Esophagus muscularis mucosa (tissue), 4 donors: ENCODE results near the gene CRELD1. TPM values are rescaled to one million over a fixed set of nuclear protein-coding genes. Genes with fewer than 3 reads are reported as not detected.

ENCODE experiments used
- DNase-seq: peaks from one replicate; pipeline ENCODE4 v3.0.0-alpha.2; 2017; ENCODE audit errors: extremely low spot score
- H3K27ac ChIP-seq, 4 donors: fragments of 200-600 bp; sonication (generic); replicated peaks in 1 of 4; 1 replicate in 3 of 4; 2 replicates in 1 of 4; pipeline ENCODE4 v1.5.1; 2016 to 2019; ENCODE audit warnings: mild to moderate bottlenecking in 1 of 4
- H3K27me3 ChIP-seq, 4 donors: fragments of 200-600 bp; sonication (generic); one replicate each; pipeline versions ENCODE4 v1.5.1 to v1.6.0; 2016 to 2019
- H3K36me3 ChIP-seq, 4 donors: fragments of 200-600 bp; sonication (generic); one replicate each; pipeline ENCODE4 v1.5.1; 2016 to 2019
- H3K4me1 ChIP-seq, 4 donors: fragments of 200-600 bp; sonication (generic); one replicate each; pipeline ENCODE4 v1.5.1; 2016 to 2019
- H3K4me3 ChIP-seq, 4 donors: fragments of 200-600 bp; sonication (generic); 1 replicate in 2 of 4; 2 replicates in 2 of 4; pipeline ENCODE4 v1.5.1; 2016 to 2019; ENCODE audit warnings: mild to moderate bottlenecking in 4 of 4, moderate library complexity in 1 of 4
- H3K9me3 ChIP-seq, 4 donors: fragments of 200-600 bp; sonication (generic); 1 replicate in 3 of 4; 2 replicates in 1 of 4; pipeline ENCODE4 v1.5.1; 2016 to 2019
- EP300 ChIP-seq: sonication (generic); formaldehyde crosslinking; IDR thresholded peaks from one replicate; pipeline ENCODE4 v1.6.1; 2017; ENCODE audit warnings: antibody characterized with exemption
- POLR2A ChIP-seq: fragments of 450-650 bp; IDR thresholded peaks from one replicate; pipeline ENCODE4 v1.6.1; 2017; ENCODE audit warnings: antibody characterized with exemption, moderate library complexity, mild to moderate bottlenecking, low read depth
- POLR2AphosphoS5 ChIP-seq, 2 donors: sonication (generic); formaldehyde crosslinking; IDR thresholded peaks; one replicate each; pipeline ENCODE4 v1.6.1; 2017; ENCODE audit warnings: antibody characterized with exemption in 2 of 2
- WGBS: methylation state at CpG from one replicate; pipeline ENCODE4 v1.1.5; 2018; 5-methylcytosine and 5-hydroxymethylcytosine counted together
- intact Hi-C: fragments of 100-400 bp; cut with DNase I; formaldehyde crosslinking; loops from one replicate; pipeline ENCODE4 v1.15.1; 2023
- total RNA-seq, 4 donors: library from RNA; depleted of rRNA; stranded (reverse); fragments of >200 nt; gene quantifications; one replicate each; pipeline versions ENCODE4 v1.1.0 to v1.2.1, GENCODE V29; 2016
- TF ChIP-seq, protein P1 (sequence below), 3 experiments: fragments of 200-600 bp in 2 of 3; fragments of 450-650 bp in 1 of 3; sonication (generic) in 2 of 3; IDR thresholded peaks; one replicate each; pipeline ENCODE4 v1.5.1; 2017 to 2019; ENCODE audit warnings: antibody characterized with exemption in 3 of 3, mild to moderate bottlenecking in 2 of 3, moderate library complexity in 1 of 3

Gene CRELD1
- total RNA-seq, 4 donors from 2014 or later: 38.6 to 62.9 (median 52.0) TPM

DNA sequence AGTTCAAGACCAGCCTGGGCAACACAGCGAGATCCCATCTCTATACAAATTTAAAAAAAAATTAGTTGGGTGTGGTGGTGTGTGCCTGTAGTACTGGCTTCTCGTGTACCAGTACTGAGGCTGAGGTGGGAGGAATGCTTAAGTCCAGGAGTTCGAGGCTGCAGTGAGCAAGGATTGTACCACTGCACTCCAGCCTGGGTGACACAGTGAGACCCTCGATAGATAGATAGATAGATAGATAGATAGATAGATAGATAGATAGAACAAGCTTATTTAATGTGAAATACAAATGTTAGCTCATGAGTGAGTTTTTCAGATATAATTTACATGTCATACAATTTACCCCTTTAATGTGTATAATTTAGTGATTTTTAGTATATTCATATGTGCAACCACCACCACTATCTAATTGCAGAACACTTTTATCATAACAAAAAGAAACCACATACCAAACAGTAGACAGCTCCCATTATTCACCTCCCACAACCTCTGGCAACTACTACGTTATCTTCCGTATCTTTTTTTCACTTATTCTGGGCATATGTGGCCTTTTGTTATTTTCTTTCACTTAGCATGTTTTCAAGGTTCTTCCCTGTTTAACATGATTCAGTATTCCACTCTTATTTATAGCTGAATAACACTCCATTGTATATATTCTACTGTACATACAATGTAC, 31.7 kb downstream of the CRELD1 start:
- Histone ChIP-seq H3K27ac (no peak overlapping the region), H3K4me1 (no peaks in the 10 kb centered on the region), H3K27me3 (no peaks in the 10 kb centered on the region), H3K36me3 (peaks cover 21 to 97% (median 74%) of the 10 kb centered on the region in 4 donors), H3K9me3 (no peaks in the 10 kb centered on the region), H3K4me3 (no peak overlapping the region)
- intact Hi-C loops: no loop called here
- WGBS: 81% methylated on average over 6 of the region's 6 CpGs
- no peak for DNase-seq
- no peak for TF ChIP-seq POLR2AphosphoS5 (IDR thresholded peaks at IDR 0.05)
- TF ChIP-seq EP300: no peak
- TF ChIP-seq, protein P1, sequence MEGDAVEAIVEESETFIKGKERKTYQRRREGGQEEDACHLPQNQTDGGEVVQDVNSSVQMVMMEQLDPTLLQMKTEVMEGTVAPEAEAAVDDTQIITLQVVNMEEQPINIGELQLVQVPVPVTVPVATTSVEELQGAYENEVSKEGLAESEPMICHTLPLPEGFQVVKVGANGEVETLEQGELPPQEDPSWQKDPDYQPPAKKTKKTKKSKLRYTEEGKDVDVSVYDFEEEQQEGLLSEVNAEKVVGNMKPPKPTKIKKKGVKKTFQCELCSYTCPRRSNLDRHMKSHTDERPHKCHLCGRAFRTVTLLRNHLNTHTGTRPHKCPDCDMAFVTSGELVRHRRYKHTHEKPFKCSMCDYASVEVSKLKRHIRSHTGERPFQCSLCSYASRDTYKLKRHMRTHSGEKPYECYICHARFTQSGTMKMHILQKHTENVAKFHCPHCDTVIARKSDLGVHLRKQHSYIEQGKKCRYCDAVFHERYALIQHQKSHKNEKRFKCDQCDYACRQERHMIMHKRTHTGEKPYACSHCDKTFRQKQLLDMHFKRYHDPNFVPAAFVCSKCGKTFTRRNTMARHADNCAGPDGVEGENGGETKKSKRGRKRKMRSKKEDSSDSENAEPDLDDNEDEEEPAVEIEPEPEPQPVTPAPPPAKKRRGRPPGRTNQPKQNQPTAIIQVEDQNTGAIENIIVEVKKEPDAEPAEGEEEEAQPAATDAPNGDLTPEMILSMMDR (IDR thresholded peaks at IDR 0.05): no peak
- no peak for TF ChIP-seq POLR2A

- no peak overlapping the region for H3K27ac ChIP-seq
- TF ChIP-seq, protein P1 (IDR thresholded peaks at IDR 0.05): no peak
- no peaks in the 10 kb centered on the region for H3K4me1 ChIP-seq
- H3K4me3 ChIP-seq: no peak overlapping the region
- no peaks in the 10 kb centered on the region for H3K9me3 ChIP-seq
- DNase-seq: no peak
- 91% methylated on average over 2 of the region's 2 CpGs for WGBS
- peaks cover 33 to 98% (median 78%) of the 10 kb centered on the region in 4 donors for H3K36me3 ChIP-seq
- no peaks in the 10 kb centered on the region for H3K27me3 ChIP-seq
- intact Hi-C loops: no loop called here
Observed at GRCh38 chr3:9966841-9967240, 33.2 kb downstream of the CRELD1 start.

- no peak overlapping the region for H3K4me3 ChIP-seq
- H3K4me1 ChIP-seq: no peaks in the 10 kb centered on the region
- no peak overlapping the region for H3K27ac ChIP-seq
- no peaks in the 10 kb centered on the region for H3K27me3 ChIP-seq
- 96% methylated on average over 4 of the region's 4 CpGs for WGBS
- no peaks in the 10 kb centered on the region for H3K9me3 ChIP-seq
- TF ChIP-seq EP300 (no peak), POLR2AphosphoS5 (IDR thresholded peaks at IDR 0.05) (no peak), POLR2A (no peak)
- TF ChIP-seq, protein P1 (IDR thresholded peaks at IDR 0.05): no peak
- H3K36me3 ChIP-seq: peaks cover 37 to 98% (median 85%) of the 10 kb centered on the region in 4 donors
- DNase-seq: no peak
- intact Hi-C loops: no loop called here
Observed at GRCh38 chr3:9969632-9970019, 36.0 kb downstream of the CRELD1 start.

- H3K36me3 ChIP-seq: peaks cover 37 to 97% (median 84%) of the 10 kb centered on the region in 4 donors
- no peaks in the 10 kb centered on the region for H3K27me3 ChIP-seq
- H3K9me3 ChIP-seq: no peaks in the 10 kb centered on the region
- no peak overlapping the region for H3K27ac ChIP-seq
- no peak for DNase-seq
- peak in 1 of 2 donors; percentile 11 for TF ChIP-seq POLR2AphosphoS5 (IDR thresholded peaks at IDR 0.05)
- TF ChIP-seq, protein P1 (IDR thresholded peaks at IDR 0.05): no peak
- H3K4me1 ChIP-seq: no peaks in the 10 kb centered on the region
- H3K4me3 ChIP-seq: no peak overlapping the region
- 85% methylated on average over 3 of the region's 3 CpGs for WGBS
- intact Hi-C loops: no loop called here
Observed at GRCh38 chr3:9970020-9970652, 36.5 kb downstream of the CRELD1 start.
